ENCODE results near the gene SLC24A4. TPM values are rescaled to one million over a fixed set of nuclear protein-coding genes. Genes with fewer than 3 reads are reported as not detected.
"Not testable (repeated sequence)": the region's sequence is repeated elsewhere in the genome, so short reads cannot be mapped to it uniquely, and the experiment has no call there.

The SLC24A4 gene
- total RNA-seq, 1 donor, result not detected

DNA sequence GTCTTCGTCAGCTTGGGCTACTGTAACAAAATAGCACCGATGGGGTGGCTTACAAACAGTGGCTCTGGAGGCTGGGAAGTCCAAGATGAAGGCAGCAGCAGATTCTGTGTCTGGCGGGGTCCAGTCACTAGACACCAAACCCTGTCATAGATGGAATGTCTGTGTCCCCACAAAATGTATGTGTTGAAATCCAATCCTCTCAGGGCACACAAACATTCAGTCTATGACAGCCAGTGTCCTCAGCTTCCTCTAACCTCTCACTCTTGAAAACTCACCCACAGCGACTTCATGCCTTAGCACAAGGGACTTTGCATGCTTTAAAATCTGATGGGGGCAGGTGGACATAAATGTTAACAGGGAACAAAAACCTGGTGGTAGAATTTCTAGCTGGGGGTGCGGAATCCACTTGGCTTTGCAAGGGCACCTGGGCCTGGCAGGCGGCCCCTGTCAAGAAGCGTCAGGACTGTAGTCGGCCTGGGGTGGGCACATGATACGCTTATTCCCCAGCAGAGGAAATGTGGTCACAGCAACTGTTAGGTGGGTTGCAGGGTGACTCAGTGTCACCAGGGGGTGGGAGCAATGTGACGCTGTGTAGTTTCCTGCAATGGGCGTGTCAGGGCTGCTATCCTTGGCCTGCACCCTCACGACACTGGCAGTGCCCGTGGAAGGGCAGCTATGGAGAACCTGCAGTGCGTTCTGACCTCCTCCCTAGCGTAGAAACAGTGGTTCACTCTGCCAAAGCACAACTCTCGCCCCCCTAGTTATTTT, 208.3 kb downstream of the SLC24A4 start:
- no peak overlapping the region for H3K4me3 ChIP-seq (ENCODE audit: low read depth, low read length)
- TF ChIP-seq, protein P1, sequence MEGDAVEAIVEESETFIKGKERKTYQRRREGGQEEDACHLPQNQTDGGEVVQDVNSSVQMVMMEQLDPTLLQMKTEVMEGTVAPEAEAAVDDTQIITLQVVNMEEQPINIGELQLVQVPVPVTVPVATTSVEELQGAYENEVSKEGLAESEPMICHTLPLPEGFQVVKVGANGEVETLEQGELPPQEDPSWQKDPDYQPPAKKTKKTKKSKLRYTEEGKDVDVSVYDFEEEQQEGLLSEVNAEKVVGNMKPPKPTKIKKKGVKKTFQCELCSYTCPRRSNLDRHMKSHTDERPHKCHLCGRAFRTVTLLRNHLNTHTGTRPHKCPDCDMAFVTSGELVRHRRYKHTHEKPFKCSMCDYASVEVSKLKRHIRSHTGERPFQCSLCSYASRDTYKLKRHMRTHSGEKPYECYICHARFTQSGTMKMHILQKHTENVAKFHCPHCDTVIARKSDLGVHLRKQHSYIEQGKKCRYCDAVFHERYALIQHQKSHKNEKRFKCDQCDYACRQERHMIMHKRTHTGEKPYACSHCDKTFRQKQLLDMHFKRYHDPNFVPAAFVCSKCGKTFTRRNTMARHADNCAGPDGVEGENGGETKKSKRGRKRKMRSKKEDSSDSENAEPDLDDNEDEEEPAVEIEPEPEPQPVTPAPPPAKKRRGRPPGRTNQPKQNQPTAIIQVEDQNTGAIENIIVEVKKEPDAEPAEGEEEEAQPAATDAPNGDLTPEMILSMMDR (IDR thresholded peaks at IDR 0.05; ENCODE audit: insufficient read depth, low read length), result no peak
- no peak for DNase-seq (ENCODE audit: low read depth)

- DNase-seq (ENCODE audit: low read depth), result no peak
- no peak overlapping the region for H3K4me3 ChIP-seq (ENCODE audit: low read depth, low read length)
- TF ChIP-seq, protein P1 (IDR thresholded peaks at IDR 0.05; ENCODE audit: insufficient read depth, low read length), result no peak
Observed at GRCh38 chr14:92532490-92533163, 209.7 kb downstream of the SLC24A4 start.

- no peak overlapping the region for H3K4me3 ChIP-seq (ENCODE audit: low read depth, low read length)
- DNase-seq (ENCODE audit: low read depth), result no peak
- TF ChIP-seq, protein P1 (IDR thresholded peaks at IDR 0.05; ENCODE audit: insufficient read depth, low read length), result no peak
Observed at GRCh38 chr14:92534932-92535643, 212.1 kb downstream of the SLC24A4 start.

GRCh38 chr14:92536231-92536630, 213.3 kb downstream of the SLC24A4 start:
- peak; percentile 79 for DNase-seq (ENCODE audit: low read depth)
- not testable (repeated sequence) for H3K4me3 ChIP-seq (ENCODE audit: low read depth, low read length)

DNA sequence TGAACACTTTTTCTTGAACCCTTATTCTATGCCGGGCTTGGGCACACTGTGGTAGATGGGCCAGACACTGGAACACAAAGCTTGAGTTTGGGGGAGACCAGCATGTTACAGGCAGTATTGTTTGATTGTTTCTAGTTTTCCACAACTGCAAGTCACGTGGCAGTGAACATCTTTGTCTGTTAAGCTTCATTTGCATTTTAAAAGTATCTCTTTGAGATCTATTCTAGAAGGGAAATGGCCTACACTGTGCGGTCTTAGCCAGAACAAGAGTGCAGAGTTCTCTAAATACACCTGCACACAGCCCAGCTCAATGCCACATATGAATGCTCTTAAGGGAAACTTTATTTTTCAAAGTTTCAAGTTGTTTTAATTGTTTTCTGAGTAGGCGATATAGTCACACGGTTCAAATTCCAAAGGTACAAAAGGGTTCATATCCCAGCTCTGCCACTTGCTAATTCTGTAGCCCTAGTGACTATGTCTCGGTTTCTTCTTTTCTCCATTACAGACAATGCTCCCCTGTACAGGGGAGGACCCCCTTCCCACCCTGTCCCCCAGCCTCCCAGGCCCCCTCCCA, 215.5 kb downstream of the SLC24A4 start:
- H3K4me3 ChIP-seq (ENCODE audit: low read depth, low read length), result no peak overlapping the region
- DNase-seq (ENCODE audit: low read depth), result no peak
- TF ChIP-seq, protein P1 (IDR thresholded peaks at IDR 0.05; ENCODE audit: insufficient read depth, low read length), result no peak

GRCh38 chr14:92539419-92539818, 216.5 kb downstream of the SLC24A4 start:
- no peak for DNase-seq (ENCODE audit: low read depth)
- TF ChIP-seq, protein P1 (IDR thresholded peaks at IDR 0.05; ENCODE audit: insufficient read depth, low read length), result no peak
- no peak overlapping the region for H3K4me3 ChIP-seq (ENCODE audit: low read depth, low read length)

DNA sequence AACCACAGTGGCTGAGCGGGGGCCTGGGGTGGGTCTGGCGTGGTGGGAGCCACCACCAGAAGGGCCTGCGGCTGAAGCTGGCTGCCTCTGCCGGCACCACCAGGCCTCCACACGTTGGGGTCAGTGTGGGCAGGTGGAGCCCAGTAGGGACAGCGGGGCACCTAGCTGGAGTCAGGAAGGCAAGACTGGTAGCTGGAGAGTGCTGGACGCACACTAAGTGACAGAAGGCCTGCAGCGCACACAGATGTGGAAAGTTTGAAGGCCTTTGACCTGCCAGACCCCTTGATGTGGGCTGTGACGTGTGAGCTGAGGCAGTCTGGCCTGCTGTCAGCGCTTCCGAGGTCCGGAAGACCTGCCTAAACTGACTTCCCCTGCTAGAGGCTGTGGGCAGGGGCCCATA, 216.9 kb downstream of the SLC24A4 start:
- no peak for DNase-seq (ENCODE audit: low read depth)

More for the DNA sequence above, 216.9 kb downstream of the SLC24A4 start:
- no peak overlapping the region for H3K4me3 ChIP-seq (ENCODE audit: low read depth, low read length)
- TF ChIP-seq, protein P1 (IDR thresholded peaks at IDR 0.05; ENCODE audit: insufficient read depth, low read length), result no peak

Data from fibroblast of the aortic adventitia (primary cell).